Cardiac fibroblast (primary cell): ENCODE data around the gene MYOZ1.

ENCODE experiments used
- DNase-seq, 2 donors: peaks; one replicate each; pipeline versions ENCODE4 v3.0.0 to v3.0.0-alpha.2; 2010; ENCODE audit warnings: low read depth in 2 of 2
- H3K4me3 ChIP-seq, 2 donors: replicated peaks in 1 of 2; 1 replicate in 1 of 2; 2 replicates in 1 of 2; pipeline ENCODE4 v1.5.1; 2011; ENCODE audit warnings: low read depth in 2 of 2, low read length in 2 of 2, mild to moderate bottlenecking in 2 of 2, moderate library complexity in 1 of 2
- TF ChIP-seq, protein P1 (sequence below): IDR thresholded peaks from one replicate; pipeline ENCODE4 v1.5.1; 2011; ENCODE audit warnings: low read depth, mild to moderate bottlenecking, low read length, inconsistent platforms

Gene MYOZ1

GRCh38 chr10:73655257-73655989 lies 14.1 kb upstream of the MYOZ1 start:
- TF ChIP-seq, protein P1, sequence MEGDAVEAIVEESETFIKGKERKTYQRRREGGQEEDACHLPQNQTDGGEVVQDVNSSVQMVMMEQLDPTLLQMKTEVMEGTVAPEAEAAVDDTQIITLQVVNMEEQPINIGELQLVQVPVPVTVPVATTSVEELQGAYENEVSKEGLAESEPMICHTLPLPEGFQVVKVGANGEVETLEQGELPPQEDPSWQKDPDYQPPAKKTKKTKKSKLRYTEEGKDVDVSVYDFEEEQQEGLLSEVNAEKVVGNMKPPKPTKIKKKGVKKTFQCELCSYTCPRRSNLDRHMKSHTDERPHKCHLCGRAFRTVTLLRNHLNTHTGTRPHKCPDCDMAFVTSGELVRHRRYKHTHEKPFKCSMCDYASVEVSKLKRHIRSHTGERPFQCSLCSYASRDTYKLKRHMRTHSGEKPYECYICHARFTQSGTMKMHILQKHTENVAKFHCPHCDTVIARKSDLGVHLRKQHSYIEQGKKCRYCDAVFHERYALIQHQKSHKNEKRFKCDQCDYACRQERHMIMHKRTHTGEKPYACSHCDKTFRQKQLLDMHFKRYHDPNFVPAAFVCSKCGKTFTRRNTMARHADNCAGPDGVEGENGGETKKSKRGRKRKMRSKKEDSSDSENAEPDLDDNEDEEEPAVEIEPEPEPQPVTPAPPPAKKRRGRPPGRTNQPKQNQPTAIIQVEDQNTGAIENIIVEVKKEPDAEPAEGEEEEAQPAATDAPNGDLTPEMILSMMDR, result no peak

DNA sequence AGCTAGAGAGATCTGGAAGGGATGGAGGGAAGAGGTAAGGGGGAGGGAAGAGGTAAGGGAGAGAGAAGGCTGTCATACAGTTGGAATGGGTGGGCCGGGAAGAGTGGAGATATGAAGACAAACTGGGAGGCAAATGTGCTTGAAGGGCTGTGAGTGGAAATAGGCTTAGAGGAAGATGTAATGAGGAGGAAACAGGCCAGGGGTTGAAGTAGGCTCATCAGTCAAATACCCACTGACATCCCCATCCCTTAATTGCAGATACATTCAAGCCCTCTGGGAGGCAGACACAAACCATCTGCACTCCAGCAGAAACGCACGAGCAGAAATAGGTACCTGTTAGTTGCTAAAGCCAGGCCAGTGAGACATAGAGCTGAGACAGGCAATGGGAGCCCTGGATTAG lies 12.4 kb upstream of the MYOZ1 start:
- peak in 1 of 2 donors; percentile 58 for DNase-seq
- H3K4me3 ChIP-seq, result no peak overlapping the region
- TF ChIP-seq, protein P1, result no peak

More at GRCh38 chr10:73655257-73655989, 14.1 kb upstream of the MYOZ1 start:
- no peak overlapping the region for H3K4me3 ChIP-seq
- no peak for DNase-seq

DNA sequence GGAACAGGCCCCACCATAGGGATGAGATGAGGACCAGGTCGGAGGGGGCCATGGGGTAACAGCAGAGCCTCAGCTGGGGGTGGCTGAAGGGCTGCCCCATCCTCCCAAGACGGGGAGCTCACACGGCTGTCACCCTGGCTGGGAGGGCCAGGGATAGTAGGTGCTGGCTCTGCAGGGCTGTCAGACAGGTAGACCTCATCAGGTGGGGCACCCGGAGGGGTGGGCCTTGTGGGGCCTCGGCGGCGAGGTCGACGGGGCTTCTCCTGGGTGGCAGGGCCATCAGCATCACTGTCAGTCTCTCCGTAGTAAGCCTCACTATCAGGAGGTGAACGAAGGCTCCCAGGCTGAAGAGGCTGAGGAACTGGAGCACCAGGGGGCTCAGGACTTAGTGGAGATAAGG lies 11.9 kb upstream of the MYOZ1 start:
- TF ChIP-seq, protein P1, result no peak
- no peak for DNase-seq
- no peak overlapping the region for H3K4me3 ChIP-seq

GRCh38 chr10:73650537-73651331 lies 9.5 kb upstream of the MYOZ1 start:
- TF ChIP-seq, protein P1, result no peak
- H3K4me3 ChIP-seq, result no peak overlapping the region
- DNase-seq, result peak; percentile 46 to 86

GRCh38 chr10:73649876-73650536 lies 8.7 kb upstream of the MYOZ1 start:
- TF ChIP-seq, protein P1, result no peak
- no peak for DNase-seq
- H3K4me3 ChIP-seq, result no peak overlapping the region

DNA sequence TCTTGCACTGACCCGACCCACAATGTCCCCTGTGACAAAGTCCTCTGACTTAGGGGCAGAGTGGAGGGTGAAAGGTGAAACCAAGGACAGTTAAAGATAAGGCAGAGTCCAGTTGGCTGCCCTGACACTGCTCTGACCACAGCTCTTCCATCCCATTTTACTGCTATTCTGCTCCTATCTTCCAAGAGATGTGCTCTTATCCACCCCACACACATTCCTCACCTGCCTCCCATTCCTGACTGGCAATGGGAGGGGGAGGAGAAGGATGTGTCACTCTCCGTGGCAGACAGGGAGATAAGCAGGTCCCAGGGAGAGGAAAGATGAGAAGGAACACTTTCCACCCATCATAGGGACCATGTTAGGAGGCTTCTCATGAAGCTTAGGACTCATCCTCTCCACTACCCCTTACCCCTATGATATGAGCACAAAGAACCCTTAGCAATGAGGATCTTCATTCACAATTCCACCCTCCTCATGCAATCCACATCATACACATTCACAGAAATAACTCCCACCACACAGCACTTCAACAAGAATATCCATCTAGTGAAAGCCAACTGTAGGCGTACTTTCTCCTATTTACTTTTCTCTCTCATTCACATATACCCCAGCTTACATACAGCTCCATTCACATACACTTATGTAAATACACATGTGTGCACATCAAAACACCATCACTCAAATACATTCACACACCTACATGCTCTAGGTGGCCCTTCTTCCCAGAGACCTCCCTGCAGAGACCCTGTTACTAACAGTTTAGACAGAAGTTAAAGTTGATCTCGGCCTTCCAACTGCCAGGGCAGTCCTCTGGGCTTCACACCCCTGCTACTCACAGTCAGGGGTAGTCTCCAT lies 7.9 kb upstream of the MYOZ1 start:
- TF ChIP-seq, protein P1, result no peak
- H3K4me3 ChIP-seq, result no peak overlapping the region
- DNase-seq, result peak in 1 of 2 donors; percentile 9
